Measurements from ENCODE around the gene GSG1L.

DNA sequence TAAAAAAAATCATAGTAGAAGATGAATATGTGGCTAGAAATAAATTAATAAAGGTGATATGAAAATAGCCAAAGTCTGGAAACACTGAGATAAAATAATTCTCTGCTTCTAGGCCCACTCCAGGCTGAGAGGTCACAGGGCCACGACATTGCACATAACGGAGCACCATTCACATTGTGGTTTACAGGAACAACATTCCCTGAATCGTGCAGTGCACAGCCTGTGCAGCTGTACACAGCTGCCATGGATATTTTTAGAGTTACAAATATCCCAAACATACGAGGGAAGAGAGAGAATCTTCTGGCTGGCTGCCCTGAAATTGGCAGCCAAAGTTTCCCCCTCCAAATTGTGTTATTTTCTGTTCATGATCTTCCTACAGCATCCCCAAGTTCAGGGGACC, 68.8 kb downstream of the GSG1L start:
- TF ChIP-seq, protein P1, sequence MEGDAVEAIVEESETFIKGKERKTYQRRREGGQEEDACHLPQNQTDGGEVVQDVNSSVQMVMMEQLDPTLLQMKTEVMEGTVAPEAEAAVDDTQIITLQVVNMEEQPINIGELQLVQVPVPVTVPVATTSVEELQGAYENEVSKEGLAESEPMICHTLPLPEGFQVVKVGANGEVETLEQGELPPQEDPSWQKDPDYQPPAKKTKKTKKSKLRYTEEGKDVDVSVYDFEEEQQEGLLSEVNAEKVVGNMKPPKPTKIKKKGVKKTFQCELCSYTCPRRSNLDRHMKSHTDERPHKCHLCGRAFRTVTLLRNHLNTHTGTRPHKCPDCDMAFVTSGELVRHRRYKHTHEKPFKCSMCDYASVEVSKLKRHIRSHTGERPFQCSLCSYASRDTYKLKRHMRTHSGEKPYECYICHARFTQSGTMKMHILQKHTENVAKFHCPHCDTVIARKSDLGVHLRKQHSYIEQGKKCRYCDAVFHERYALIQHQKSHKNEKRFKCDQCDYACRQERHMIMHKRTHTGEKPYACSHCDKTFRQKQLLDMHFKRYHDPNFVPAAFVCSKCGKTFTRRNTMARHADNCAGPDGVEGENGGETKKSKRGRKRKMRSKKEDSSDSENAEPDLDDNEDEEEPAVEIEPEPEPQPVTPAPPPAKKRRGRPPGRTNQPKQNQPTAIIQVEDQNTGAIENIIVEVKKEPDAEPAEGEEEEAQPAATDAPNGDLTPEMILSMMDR (IDR thresholded peaks at IDR 0.05): no peak
- TF ChIP-seq POLR2A (IDR thresholded peaks at IDR 0.05): no peak
